PC-3 (cell line): ENCODE measurements around the gene SCN7A. TPM values are rescaled to one million over a fixed set of nuclear protein-coding genes. Genes with fewer than 3 reads are reported as not detected.

Experiments
- ATAC-seq: fragments of 200-7000 bp; cut with Tn5 transposase; 2 replicates; pipeline ENCODE4 v1.9.1; 2020; ENCODE audit warnings: mild to moderate bottlenecking, moderate library complexity
- BruUV-seq: library from RNA; stranded (reverse); fragments of 400-500 nt; replicated peaks from 2 replicates; lab custom pipeline; 2021; lab: Mats Ljungman, UMichigan
- CTCF ChIA-PET: fragments of 300-600 bp; sonication (Branson Sonifier 250); formaldehyde crosslinking; loops from one replicate; lab custom pipeline; 2022; ENCODE audit warnings: antibody characterized with exemption; lab: Charles Lee
- POLR2A ChIA-PET: fragments of 300-600 bp; sonication (Branson Sonifier 250); formaldehyde crosslinking; loops from one replicate; lab custom pipeline; 2022; ENCODE audit warnings: antibody characterized with exemption; ENCODE audit not compliant: unreplicated experiment; lab: Charles Lee
- DNase-seq: peaks from one replicate; pipeline ENCODE4 v3.0.0-alpha.2; 2015
- H2AFZ ChIP-seq: fragments of 300-600 bp; sonication (generic); 2 replicates; pipeline ENCODE4 v1.6.0; 2016; ENCODE audit warnings: antibody characterized with exemption, low read length
- H3F3A ChIP-seq: fragments of 300-600 bp; sonication (generic); one replicate; pipeline ENCODE4 v1.6.0; 2017; ENCODE audit warnings: antibody characterized with exemption, low read length, control low read depth, mild to moderate bottlenecking; ENCODE audit not compliant: unreplicated experiment
- H3K27ac ChIP-seq: fragments of 300-600 bp; sonication (generic); 2 replicates; pipeline ENCODE4 v1.5.1; 2016; ENCODE audit warnings: mild to moderate bottlenecking, low read length
- H3K27me3 ChIP-seq: fragments of 300-600 bp; sonication (generic); 2 replicates; pipeline ENCODE4 v1.6.1; 2016; ENCODE audit warnings: low read length, mixed read lengths
- H3K36me3 ChIP-seq: fragments of 300-600 bp; sonication (generic); 2 replicates; pipeline ENCODE4 v1.6.1; 2016; ENCODE audit warnings: low read depth, mixed run types, low read length, mixed read lengths
- H3K4me1 ChIP-seq: fragments of 300-600 bp; sonication (generic); 2 replicates; pipeline ENCODE4 v1.5.1; 2016; ENCODE audit warnings: low read length; ENCODE audit not compliant: insufficient read depth
- H3K4me2 ChIP-seq: fragments of 300-600 bp; sonication (generic); 2 replicates; pipeline ENCODE4 v1.6.0; 2016; ENCODE audit warnings: low read length
- H3K4me3 ChIP-seq: fragments of 300-600 bp; sonication (generic); 2 replicates; pipeline ENCODE4 v1.5.1; 2016; ENCODE audit warnings: mild to moderate bottlenecking, low read length, mixed read lengths
- H3K79me2 ChIP-seq: fragments of 300-600 bp; sonication (generic); 2 replicates; pipeline ENCODE4 v1.6.1; 2017; ENCODE audit warnings: low read length, mixed read lengths
- H3K9ac ChIP-seq: fragments of 300-600 bp; sonication (generic); 2 replicates; pipeline ENCODE4 v1.6.0; 2016; ENCODE audit warnings: mild to moderate bottlenecking, low read length
- H3K9me2 ChIP-seq: fragments of 300-600 bp; sonication (generic); replicated peaks from 2 replicates; pipeline ENCODE4 v1.6.1; 2016; ENCODE audit warnings: mixed run types, low read length, mixed read lengths
- H3K9me3 ChIP-seq: fragments of 300-600 bp; sonication (generic); 2 replicates; pipeline ENCODE4 v1.6.1; 2016; ENCODE audit warnings: low read length, mixed read lengths
- H4K20me1 ChIP-seq: fragments of 300-600 bp; sonication (generic); 2 replicates; pipeline ENCODE4 v1.6.1; 2016; ENCODE audit warnings: low read length, mixed read lengths
- EZH2 ChIP-seq: fragments of 300-600 bp; sonication (generic); IDR thresholded peaks from one replicate; pipeline ENCODE4 v1.6.1; 2017; ENCODE audit warnings: antibody characterized with exemption, mild to moderate bottlenecking, low read length; ENCODE audit not compliant: unreplicated experiment
- EZH2phosphoT487 ChIP-seq: fragments of 300-600 bp; sonication (generic); IDR thresholded peaks from 2 replicates; pipeline ENCODE4 v1.6.1; 2018; ENCODE audit warnings: mild to moderate bottlenecking, antibody characterized with exemption, low read length, borderline replicate concordance
- intact Hi-C: fragments of 100-400 bp; cut with micrococcal nuclease; formaldehyde crosslinking; loops from 2 replicates; pipeline ENCODE4 v1.9.0; 2023
- total RNA-seq: library from RNA; depleted of rRNA; stranded (reverse); fragments of >200 nt; gene quantifications from 2 replicates; pipeline ENCODE4 v1.2.3, GENCODE V29; 2014
- TF ChIP-seq, protein P1 (sequence below): fragments of 300-600 bp; sonication (generic); conservative IDR thresholded peaks from 2 replicates; pipeline ENCODE4 v1.5.1; 2017; ENCODE audit warnings: antibody characterized with exemption, low read depth, mild to moderate bottlenecking, low read length

Gene SCN7A
- total RNA-seq, 1 experiment from 2014 or later, result not detected

- DNase-seq (no peak), ATAC-seq (no peak)
- TF ChIP-seq EZH2phosphoT487 (no peak), EZH2 (no peak)
- TF ChIP-seq, protein P1, sequence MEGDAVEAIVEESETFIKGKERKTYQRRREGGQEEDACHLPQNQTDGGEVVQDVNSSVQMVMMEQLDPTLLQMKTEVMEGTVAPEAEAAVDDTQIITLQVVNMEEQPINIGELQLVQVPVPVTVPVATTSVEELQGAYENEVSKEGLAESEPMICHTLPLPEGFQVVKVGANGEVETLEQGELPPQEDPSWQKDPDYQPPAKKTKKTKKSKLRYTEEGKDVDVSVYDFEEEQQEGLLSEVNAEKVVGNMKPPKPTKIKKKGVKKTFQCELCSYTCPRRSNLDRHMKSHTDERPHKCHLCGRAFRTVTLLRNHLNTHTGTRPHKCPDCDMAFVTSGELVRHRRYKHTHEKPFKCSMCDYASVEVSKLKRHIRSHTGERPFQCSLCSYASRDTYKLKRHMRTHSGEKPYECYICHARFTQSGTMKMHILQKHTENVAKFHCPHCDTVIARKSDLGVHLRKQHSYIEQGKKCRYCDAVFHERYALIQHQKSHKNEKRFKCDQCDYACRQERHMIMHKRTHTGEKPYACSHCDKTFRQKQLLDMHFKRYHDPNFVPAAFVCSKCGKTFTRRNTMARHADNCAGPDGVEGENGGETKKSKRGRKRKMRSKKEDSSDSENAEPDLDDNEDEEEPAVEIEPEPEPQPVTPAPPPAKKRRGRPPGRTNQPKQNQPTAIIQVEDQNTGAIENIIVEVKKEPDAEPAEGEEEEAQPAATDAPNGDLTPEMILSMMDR, result no peak
- no peak overlapping the region for H3K27ac ChIP-seq
- H3K4me1 ChIP-seq, result no peaks in the 10 kb centered on the region
- peaks cover 75% of the 10 kb centered on the region for H3K27me3 ChIP-seq
- H3K79me2 ChIP-seq, result no peaks in the 10 kb centered on the region
- ChIA-PET POLR2A (no interaction called here), CTCF (no interaction called here)
- no peak overlapping the region for H2AFZ ChIP-seq
- no peaks in the 10 kb centered on the region for H3K9me3 ChIP-seq
- BruUV-seq, result no TSS peak
- H3K36me3 ChIP-seq, result no peaks in the 10 kb centered on the region
- intact Hi-C loops, result loop anchor here (5.0 to 10.0 kb wide), 2 partner anchors 157 to 465 kb away; no protein-coding TSS in a partner anchor
- no peaks in the 10 kb centered on the region for H3K9me2 ChIP-seq
- no peaks in the 10 kb centered on the region for H4K20me1 ChIP-seq
- no peak overlapping the region for H3K4me3 ChIP-seq
- H3F3A ChIP-seq, result no peaks in the 10 kb centered on the region
- H3K9ac ChIP-seq, result no peak overlapping the region
- H3K4me2 ChIP-seq, result no peak overlapping the region
Observed at GRCh38 chr2:166519391-166519962, 25.4 kb upstream of the SCN7A start.

GRCh38 chr2:166518634-166519390 is 24.8 kb upstream of the SCN7A start:
- no peak overlapping the region for H3K4me2 ChIP-seq
- no peak overlapping the region for H2AFZ ChIP-seq
- H3K4me3 ChIP-seq, result no peak overlapping the region
- no peaks in the 10 kb centered on the region for H3K79me2 ChIP-seq
- ATAC-seq, result no peak
- H3K27me3 ChIP-seq, result peaks cover 71% of the 10 kb centered on the region
- ChIA-PET CTCF (no interaction called here), POLR2A (no interaction called here)
- H3K9me3 ChIP-seq, result no peaks in the 10 kb centered on the region
- intact Hi-C loops, result loop anchor here (5.0 to 10.0 kb wide), 2 partner anchors 157 to 464 kb away; no protein-coding TSS in a partner anchor
- no TSS peak for BruUV-seq
- no peaks in the 10 kb centered on the region for H3F3A ChIP-seq
- TF ChIP-seq, protein P1, result no peak
- TF ChIP-seq EZH2, result no peak
- no peak for TF ChIP-seq EZH2phosphoT487
- H3K9ac ChIP-seq, result no peak overlapping the region
- no peaks in the 10 kb centered on the region for H4K20me1 ChIP-seq
- no peaks in the 10 kb centered on the region for H3K36me3 ChIP-seq
- DNase-seq, result no peak
- no peaks in the 10 kb centered on the region for H3K9me2 ChIP-seq
- no peaks in the 10 kb centered on the region for H3K4me1 ChIP-seq
- H3K27ac ChIP-seq, result no peak overlapping the region
